ENCODE data around the gene MLIP. TPM values are rescaled to one million over a fixed set of nuclear protein-coding genes. Genes with fewer than 3 reads are reported as not detected.

The MLIP gene
- total RNA-seq, 1 experiment from 2014 or later, result not detected

- DNase-seq (ENCODE audit: low spot score), result no peak
Measured at GRCh38 chr6:54097753-54098152, 13.5 kb upstream of the MLIP start.

GRCh38 chr6:54098450-54099044, 12.7 kb upstream of the MLIP start:
- DNase-seq (ENCODE audit: low spot score), result no peak

GRCh38 chr6:54099225-54099624, 12.0 kb upstream of the MLIP start:
- no peak for DNase-seq (ENCODE audit: low spot score)

GRCh38 chr6:54100411-54101006, 10.7 kb upstream of the MLIP start:
- no peak for DNase-seq (ENCODE audit: low spot score)

GRCh38 chr6:54102238-54102637, 9.0 kb upstream of the MLIP start:
- peak; percentile 6 for DNase-seq (ENCODE audit: low spot score)

- no peak for DNase-seq (ENCODE audit: low spot score)
Measured at GRCh38 chr6:54103497-54103896, 7.7 kb upstream of the MLIP start.

- no peak for DNase-seq (ENCODE audit: low spot score)
Measured at GRCh38 chr6:54106727-54107126, 4.5 kb upstream of the MLIP start.

GRCh38 chr6:54107470-54108090, 3.7 kb upstream of the MLIP start:
- DNase-seq (ENCODE audit: low spot score), result no peak

GRCh38 chr6:54108271-54108670, 3.0 kb upstream of the MLIP start:
- no peak for DNase-seq (ENCODE audit: low spot score)

GRCh38 chr6:54109586-54109985, 1.7 kb upstream of the MLIP start:
- no peak for DNase-seq (ENCODE audit: low spot score)

GRCh38 chr6:54112151-54112650, 958 bp downstream of the MLIP start:
- DNase-seq (ENCODE audit: low spot score), result no peak

GRCh38 chr6:54114991-54115390, 3.7 kb downstream of the MLIP start:
- DNase-seq (ENCODE audit: low spot score), result no peak

- no peak for DNase-seq (ENCODE audit: low spot score)
Measured at GRCh38 chr6:54115966-54116365, 4.7 kb downstream of the MLIP start.

GRCh38 chr6:54118117-54118516, 6.9 kb downstream of the MLIP start:
- no peak for DNase-seq (ENCODE audit: low spot score)

- DNase-seq (ENCODE audit: low spot score), result no peak
Measured at GRCh38 chr6:54125493-54125892, 14.2 kb downstream of the MLIP start.

GRCh38 chr6:54130179-54130578, 18.9 kb downstream of the MLIP start:
- DNase-seq (ENCODE audit: low spot score), result no peak

GRCh38 chr6:54132587-54132986, 21.3 kb downstream of the MLIP start:
- DNase-seq (ENCODE audit: low spot score), result no peak

GRCh38 chr6:54133186-54133585, 21.9 kb downstream of the MLIP start:
- DNase-seq (ENCODE audit: low spot score), result no peak

GRCh38 chr6:54134935-54135334, 23.7 kb downstream of the MLIP start:
- no peak for DNase-seq (ENCODE audit: low spot score)

- DNase-seq (ENCODE audit: low spot score), result peak; percentile 78
Measured at GRCh38 chr6:54135665-54136369, 24.6 kb downstream of the MLIP start.

GRCh38 chr6:54138795-54139194, 27.6 kb downstream of the MLIP start:
- DNase-seq (ENCODE audit: low spot score), result no peak

- DNase-seq (ENCODE audit: low spot score), result no peak
Measured at GRCh38 chr6:54140811-54141210, 29.6 kb downstream of the MLIP start.

Measured in HT-29 (cell line).